GM12864 (cell line): ENCODE data around the gene EIF3B.
"Not testable (repeated sequence)": the region's sequence is repeated elsewhere in the genome, so short reads cannot be mapped to it uniquely, and the experiment has no call there.

Experiments used
- DNase-seq: peaks from one replicate; pipeline ENCODE4 v3.0.0-alpha.2; 2011; ENCODE audit warnings: low read depth
- H3K4me3 ChIP-seq: 2 replicates; pipeline ENCODE4 v1.5.1; 2011; ENCODE audit warnings: mild to moderate bottlenecking, low read depth, low read length, control low read depth
- CTCF ChIP-seq: IDR thresholded peaks from 2 replicates; pipeline ENCODE4 v1.5.1; 2011; ENCODE audit warnings: low read depth, mild to moderate bottlenecking, moderate library complexity, low read length, control low read depth, inconsistent platforms; ENCODE audit errors: missing control alignments

The EIF3B gene

GRCh38 chr7:2373124-2373556 is 18.5 kb downstream of the EIF3B start:
- no peak for DNase-seq
- H3K4me3 ChIP-seq = no peak overlapping the region
- no peak for TF ChIP-seq CTCF

GRCh38 chr7:2373646-2374045 is 19.0 kb downstream of the EIF3B start:
- DNase-seq = no peak
- no peak for TF ChIP-seq CTCF
- H3K4me3 ChIP-seq = no peak overlapping the region

- no peak for DNase-seq
- no peak overlapping the region for H3K4me3 ChIP-seq
- no peak for TF ChIP-seq CTCF
Measured at GRCh38 chr7:2374401-2374800, 19.8 kb downstream of the EIF3B start.

GRCh38 chr7:2374830-2375728 is 20.5 kb downstream of the EIF3B start:
- no peak for TF ChIP-seq CTCF
- no peak overlapping the region for H3K4me3 ChIP-seq
- no peak for DNase-seq

- no peak overlapping the region for H3K4me3 ChIP-seq
- no peak for DNase-seq
- no peak for TF ChIP-seq CTCF
Measured at GRCh38 chr7:2376351-2377154, 21.9 kb downstream of the EIF3B start.

GRCh38 chr7:2377492-2377891 is 22.9 kb downstream of the EIF3B start:
- not testable (repeated sequence) for H3K4me3 ChIP-seq, DNase-seq

GRCh38 chr7:2378125-2378524 is 23.5 kb downstream of the EIF3B start:
- H3K4me3 ChIP-seq, DNase-seq: not testable (repeated sequence)
